Stimulated activated CD8-positive, alpha-beta memory T cell treated with anti-CD3 and anti-CD28 coated beads, Interleukin-12 subunit alpha, Interleukin-12 subunit beta, amount 100 ng/mL, for 4 hours (primary cell): Measurements from ENCODE around the gene MXRA5.
"Not testable (repeated sequence)": the region's sequence is repeated elsewhere in the genome, so short reads cannot be mapped to it uniquely, and the experiment has no call there.

Source experiments
- DNase-seq: peaks from one replicate; pipeline ENCODE4 v3.0.0-alpha.2; 2020; ENCODE audit warnings: low read depth

Gene MXRA5

GRCh38 chrX:3320471-3321046 is 25.9 kb downstream of the MXRA5 start:
- no peak for DNase-seq

- DNase-seq = no peak
Measured at GRCh38 chrX:3317191-3317718, 29.2 kb downstream of the MXRA5 start.

- DNase-seq = no peak
Measured at GRCh38 chrX:3312109-3312508, 34.3 kb downstream of the MXRA5 start.

- no peak for DNase-seq
Measured at GRCh38 chrX:3307881-3308280, 38.6 kb downstream of the MXRA5 start.

GRCh38 chrX:3299636-3300035 is 46.8 kb downstream of the MXRA5 start:
- no peak for DNase-seq

- no peak for DNase-seq
Measured at GRCh38 chrX:3295731-3296130, 50.7 kb downstream of the MXRA5 start.

- no peak for DNase-seq
Measured at GRCh38 chrX:3293251-3293650, 53.2 kb downstream of the MXRA5 start.

- DNase-seq = no peak
Measured at GRCh38 chrX:3290561-3290960, 55.9 kb downstream of the MXRA5 start.

GRCh38 chrX:3286196-3286945 is 60.1 kb downstream of the MXRA5 start:
- DNase-seq = no peak

GRCh38 chrX:3280706-3281105 is 65.7 kb downstream of the MXRA5 start:
- no peak for DNase-seq

- not testable (repeated sequence) for DNase-seq
Measured at GRCh38 chrX:3273668-3274067, 72.8 kb downstream of the MXRA5 start.

- DNase-seq = no peak
Measured at GRCh38 chrX:3271834-3272186, 74.6 kb downstream of the MXRA5 start.

- DNase-seq = no peak
Measured at GRCh38 chrX:3271183-3271833, 75.1 kb downstream of the MXRA5 start.

GRCh38 chrX:3268829-3269228 is 77.6 kb downstream of the MXRA5 start:
- no peak for DNase-seq

GRCh38 chrX:3263681-3264126 is 82.7 kb downstream of the MXRA5 start:
- DNase-seq = no peak

GRCh38 chrX:3262901-3263300 is 83.6 kb downstream of the MXRA5 start:
- DNase-seq = no peak
